PC-3 (cell line): ENCODE results near the gene TECPR2. TPM values are rescaled to one million over a fixed set of nuclear protein-coding genes. Genes with fewer than 3 reads are reported as not detected.
A peak's percentile ranks its signal among the peaks of the same experiment; 100 is the strongest.

ENCODE experiments used
- ATAC-seq: fragments of 200-7000 bp; cut with Tn5 transposase; 2 replicates; pipeline ENCODE4 v1.9.1; 2020; ENCODE audit warnings: mild to moderate bottlenecking, moderate library complexity
- Bru-seq: library from RNA; stranded (reverse); fragments of 400-500 nt; gene quantifications from one replicate; lab custom pipeline; 2021; lab: Mats Ljungman, UMichigan
- BruChase-seq, 2 experiments: library from RNA; stranded (reverse); fragments of 400-500 nt; gene quantifications; one replicate each; lab custom pipeline; 2021; lab: Mats Ljungman, UMichigan
- BruUV-seq: library from RNA; stranded (reverse); fragments of 400-500 nt; replicated peaks from 2 replicates; lab custom pipeline; 2021; lab: Mats Ljungman, UMichigan
- CTCF ChIA-PET: fragments of 300-600 bp; sonication (Branson Sonifier 250); formaldehyde crosslinking; loops from one replicate; lab custom pipeline; 2022; ENCODE audit warnings: antibody characterized with exemption; lab: Charles Lee
- POLR2A ChIA-PET: fragments of 300-600 bp; sonication (Branson Sonifier 250); formaldehyde crosslinking; loops from one replicate; lab custom pipeline; 2022; ENCODE audit warnings: antibody characterized with exemption; ENCODE audit not compliant: unreplicated experiment; lab: Charles Lee
- DNase-seq: peaks from one replicate; pipeline ENCODE4 v3.0.0-alpha.2; 2015
- H2AFZ ChIP-seq: fragments of 300-600 bp; sonication (generic); 2 replicates; pipeline ENCODE4 v1.6.0; 2016; ENCODE audit warnings: antibody characterized with exemption, low read length
- H3F3A ChIP-seq: fragments of 300-600 bp; sonication (generic); one replicate; pipeline ENCODE4 v1.6.0; 2017; ENCODE audit warnings: antibody characterized with exemption, low read length, control low read depth, mild to moderate bottlenecking; ENCODE audit not compliant: unreplicated experiment
- H3K27ac ChIP-seq: fragments of 300-600 bp; sonication (generic); 2 replicates; pipeline ENCODE4 v1.5.1; 2016; ENCODE audit warnings: mild to moderate bottlenecking, low read length
- H3K27me3 ChIP-seq: fragments of 300-600 bp; sonication (generic); 2 replicates; pipeline ENCODE4 v1.6.1; 2016; ENCODE audit warnings: low read length, mixed read lengths
- H3K36me3 ChIP-seq: fragments of 300-600 bp; sonication (generic); 2 replicates; pipeline ENCODE4 v1.6.1; 2016; ENCODE audit warnings: low read depth, mixed run types, low read length, mixed read lengths
- H3K4me1 ChIP-seq: fragments of 300-600 bp; sonication (generic); 2 replicates; pipeline ENCODE4 v1.5.1; 2016; ENCODE audit warnings: low read length; ENCODE audit not compliant: insufficient read depth
- H3K4me2 ChIP-seq: fragments of 300-600 bp; sonication (generic); 2 replicates; pipeline ENCODE4 v1.6.0; 2016; ENCODE audit warnings: low read length
- H3K4me3 ChIP-seq: fragments of 300-600 bp; sonication (generic); 2 replicates; pipeline ENCODE4 v1.5.1; 2016; ENCODE audit warnings: mild to moderate bottlenecking, low read length, mixed read lengths
- H3K79me2 ChIP-seq: fragments of 300-600 bp; sonication (generic); 2 replicates; pipeline ENCODE4 v1.6.1; 2017; ENCODE audit warnings: low read length, mixed read lengths
- H3K9ac ChIP-seq: fragments of 300-600 bp; sonication (generic); 2 replicates; pipeline ENCODE4 v1.6.0; 2016; ENCODE audit warnings: mild to moderate bottlenecking, low read length
- H3K9me2 ChIP-seq: fragments of 300-600 bp; sonication (generic); replicated peaks from 2 replicates; pipeline ENCODE4 v1.6.1; 2016; ENCODE audit warnings: mixed run types, low read length, mixed read lengths
- H3K9me3 ChIP-seq: fragments of 300-600 bp; sonication (generic); 2 replicates; pipeline ENCODE4 v1.6.1; 2016; ENCODE audit warnings: low read length, mixed read lengths
- H4K20me1 ChIP-seq: fragments of 300-600 bp; sonication (generic); 2 replicates; pipeline ENCODE4 v1.6.1; 2016; ENCODE audit warnings: low read length, mixed read lengths
- EZH2 ChIP-seq: fragments of 300-600 bp; sonication (generic); IDR thresholded peaks from one replicate; pipeline ENCODE4 v1.6.1; 2017; ENCODE audit warnings: antibody characterized with exemption, mild to moderate bottlenecking, low read length; ENCODE audit not compliant: unreplicated experiment
- EZH2phosphoT487 ChIP-seq: fragments of 300-600 bp; sonication (generic); IDR thresholded peaks from 2 replicates; pipeline ENCODE4 v1.6.1; 2018; ENCODE audit warnings: mild to moderate bottlenecking, antibody characterized with exemption, low read length, borderline replicate concordance
- intact Hi-C: fragments of 100-400 bp; cut with micrococcal nuclease; formaldehyde crosslinking; loops from 2 replicates; pipeline ENCODE4 v1.9.0; 2023
- long read RNA-seq: library from polyadenylated mRNA; unstranded; transcript quantifications from one replicate; pipeline ENCODE4 v2.0.0, GENCODE V29; 2021; ENCODE audit not compliant: unreplicated experiment
- total RNA-seq: library from RNA; depleted of rRNA; stranded (reverse); fragments of >200 nt; gene quantifications from 2 replicates; pipeline ENCODE4 v1.2.3, GENCODE V29; 2014; rRNA removed
- TF ChIP-seq, protein P1 (sequence below): fragments of 300-600 bp; sonication (generic); conservative IDR thresholded peaks from 2 replicates; pipeline ENCODE4 v1.5.1; 2017; ENCODE audit warnings: antibody characterized with exemption, low read depth, mild to moderate bottlenecking, low read length

The TECPR2 gene, protein sequence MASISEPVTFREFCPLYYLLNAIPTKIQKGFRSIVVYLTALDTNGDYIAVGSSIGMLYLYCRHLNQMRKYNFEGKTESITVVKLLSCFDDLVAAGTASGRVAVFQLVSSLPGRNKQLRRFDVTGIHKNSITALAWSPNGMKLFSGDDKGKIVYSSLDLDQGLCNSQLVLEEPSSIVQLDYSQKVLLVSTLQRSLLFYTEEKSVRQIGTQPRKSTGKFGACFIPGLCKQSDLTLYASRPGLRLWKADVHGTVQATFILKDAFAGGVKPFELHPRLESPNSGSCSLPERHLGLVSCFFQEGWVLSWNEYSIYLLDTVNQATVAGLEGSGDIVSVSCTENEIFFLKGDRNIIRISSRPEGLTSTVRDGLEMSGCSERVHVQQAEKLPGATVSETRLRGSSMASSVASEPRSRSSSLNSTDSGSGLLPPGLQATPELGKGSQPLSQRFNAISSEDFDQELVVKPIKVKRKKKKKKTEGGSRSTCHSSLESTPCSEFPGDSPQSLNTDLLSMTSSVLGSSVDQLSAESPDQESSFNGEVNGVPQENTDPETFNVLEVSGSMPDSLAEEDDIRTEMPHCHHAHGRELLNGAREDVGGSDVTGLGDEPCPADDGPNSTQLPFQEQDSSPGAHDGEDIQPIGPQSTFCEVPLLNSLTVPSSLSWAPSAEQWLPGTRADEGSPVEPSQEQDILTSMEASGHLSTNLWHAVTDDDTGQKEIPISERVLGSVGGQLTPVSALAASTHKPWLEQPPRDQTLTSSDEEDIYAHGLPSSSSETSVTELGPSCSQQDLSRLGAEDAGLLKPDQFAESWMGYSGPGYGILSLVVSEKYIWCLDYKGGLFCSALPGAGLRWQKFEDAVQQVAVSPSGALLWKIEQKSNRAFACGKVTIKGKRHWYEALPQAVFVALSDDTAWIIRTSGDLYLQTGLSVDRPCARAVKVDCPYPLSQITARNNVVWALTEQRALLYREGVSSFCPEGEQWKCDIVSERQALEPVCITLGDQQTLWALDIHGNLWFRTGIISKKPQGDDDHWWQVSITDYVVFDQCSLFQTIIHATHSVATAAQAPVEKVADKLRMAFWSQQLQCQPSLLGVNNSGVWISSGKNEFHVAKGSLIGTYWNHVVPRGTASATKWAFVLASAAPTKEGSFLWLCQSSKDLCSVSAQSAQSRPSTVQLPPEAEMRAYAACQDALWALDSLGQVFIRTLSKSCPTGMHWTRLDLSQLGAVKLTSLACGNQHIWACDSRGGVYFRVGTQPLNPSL (N-terminal part only)
- total RNA-seq: 15.7 and 16.7 TPM in 2 replicates
- Bru-seq, nascent RNA: percentile 62 among the genes with signal in this experiment
- percentile 63 among the genes with signal in this experiment for BruChase-seq, experiment 1, labeled RNA remaining after a 6-hour chase
- percentile 61 among the genes with signal in this experiment for BruChase-seq, experiment 2, labeled RNA remaining after a 2-hour chase
- long read RNA-seq, partial matches to known transcripts: 29 of 33 reads
- long read RNA-seq, other reads (novel, unspliced or antisense): 3 of 33 reads

DNA sequence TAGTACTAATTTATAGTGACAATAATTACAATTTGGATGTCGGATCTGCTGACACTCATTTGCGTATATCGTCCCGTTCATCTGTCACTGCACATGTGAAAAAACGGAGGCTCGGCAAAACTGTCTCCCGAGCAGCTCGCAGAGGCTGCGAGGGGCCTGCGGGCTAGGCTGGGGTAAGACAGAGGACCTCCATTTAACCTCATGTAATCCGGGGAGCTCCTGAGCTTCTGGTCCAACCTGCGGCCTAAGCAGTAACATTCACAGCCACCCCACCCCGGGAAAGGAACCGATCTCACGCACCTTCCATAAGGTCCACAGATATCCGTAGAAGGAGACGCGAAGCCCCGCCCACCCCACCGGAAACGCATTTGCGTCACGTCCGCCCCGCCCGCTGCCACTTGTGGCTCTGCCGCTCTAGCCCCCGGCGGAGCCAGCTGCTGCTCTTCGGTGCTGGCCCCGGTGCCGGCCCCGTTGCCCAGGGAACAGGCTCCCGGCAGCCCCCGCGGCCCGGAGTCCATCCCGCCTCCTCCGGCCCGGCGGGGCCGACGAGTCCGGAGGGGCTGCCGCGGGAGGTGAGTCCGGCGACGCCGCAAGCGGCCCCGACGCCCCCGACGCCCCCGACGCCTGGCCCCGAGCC lies at the start of gene TECPR2, which contains the start of gene CINP:
Gene TECPR2, plus strand, starts transcription at position 397 of the 637 bp plus-strand sequence. CDS start 13,781 bp downstream, outside the sequence.
Gene CINP, minus strand, starts transcription at position 346 of the 637 bp plus-strand sequence. Its CDS starts 39 bp downstream, at position 307.
- peak within 1 kb of the TSS; percentile 95 for H3K4me2 ChIP-seq
- ChIA-PET POLR2A (no interaction called here), CTCF (interaction anchor here (0.6 kb wide), 1 partner anchor 316 kb away, joined by 3 read pairs; no protein-coding TSS in a partner anchor)

DNA sequence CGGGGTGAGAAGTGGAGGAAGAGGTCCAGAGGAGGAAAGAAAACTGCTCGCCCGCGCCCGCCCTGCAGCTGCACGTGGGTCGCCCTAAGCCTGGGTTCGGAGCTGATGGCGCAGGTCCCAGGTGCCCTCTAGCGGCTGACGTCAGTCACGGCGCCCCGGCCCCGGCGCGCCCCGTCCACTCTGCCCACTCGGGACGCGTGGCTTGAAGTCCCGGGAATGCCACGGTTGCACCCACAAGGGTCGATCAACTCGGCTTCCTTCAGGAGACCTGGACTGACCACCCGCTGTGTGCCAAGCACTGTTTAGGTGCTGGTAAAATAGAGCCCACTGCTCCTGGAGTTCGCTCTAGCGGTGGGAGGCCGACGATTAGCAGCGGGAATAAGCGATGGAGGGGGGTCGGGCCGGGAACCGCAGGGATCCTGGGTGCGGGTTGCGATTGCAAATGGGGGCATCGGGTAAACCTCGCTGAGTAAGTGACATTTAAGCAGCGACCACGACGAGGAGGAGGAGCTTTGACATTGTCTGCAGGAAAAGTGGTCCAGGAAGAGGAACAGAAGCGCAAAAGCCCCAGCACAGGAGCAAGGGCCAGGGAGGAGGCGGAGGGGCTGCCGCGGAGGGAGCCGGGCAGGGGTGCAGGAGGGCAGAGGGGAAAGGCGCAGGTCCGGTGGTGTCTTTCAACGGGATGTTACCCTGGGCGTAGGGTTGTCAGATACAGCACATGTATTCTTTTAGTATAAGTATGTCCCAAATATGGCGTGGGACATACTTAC lies 48.3 kb upstream of the TECPR2 start:
- Histone ChIP-seq H3K4me2 (peak overlapping the region; percentile 91), H3K36me3 (no peaks in the 10 kb centered on the region), H3K4me3 (peak overlapping the region; percentile 67), H3K79me2 (peaks cover 19% of the 10 kb centered on the region), H2AFZ (peak overlapping the region; percentile 95), H3K27ac (peak overlapping the region; percentile 57), H3K9ac (peak overlapping the region; percentile 73), H3K9me2 (no peaks in the 10 kb centered on the region), H3K27me3 (no peaks in the 10 kb centered on the region), H3K4me1 (peaks cover 48% of the 10 kb centered on the region), H3F3A (no peaks in the 10 kb centered on the region), H4K20me1 (no peaks in the 10 kb centered on the region), H3K9me3 (no peaks in the 10 kb centered on the region)
- TF ChIP-seq, protein P1, sequence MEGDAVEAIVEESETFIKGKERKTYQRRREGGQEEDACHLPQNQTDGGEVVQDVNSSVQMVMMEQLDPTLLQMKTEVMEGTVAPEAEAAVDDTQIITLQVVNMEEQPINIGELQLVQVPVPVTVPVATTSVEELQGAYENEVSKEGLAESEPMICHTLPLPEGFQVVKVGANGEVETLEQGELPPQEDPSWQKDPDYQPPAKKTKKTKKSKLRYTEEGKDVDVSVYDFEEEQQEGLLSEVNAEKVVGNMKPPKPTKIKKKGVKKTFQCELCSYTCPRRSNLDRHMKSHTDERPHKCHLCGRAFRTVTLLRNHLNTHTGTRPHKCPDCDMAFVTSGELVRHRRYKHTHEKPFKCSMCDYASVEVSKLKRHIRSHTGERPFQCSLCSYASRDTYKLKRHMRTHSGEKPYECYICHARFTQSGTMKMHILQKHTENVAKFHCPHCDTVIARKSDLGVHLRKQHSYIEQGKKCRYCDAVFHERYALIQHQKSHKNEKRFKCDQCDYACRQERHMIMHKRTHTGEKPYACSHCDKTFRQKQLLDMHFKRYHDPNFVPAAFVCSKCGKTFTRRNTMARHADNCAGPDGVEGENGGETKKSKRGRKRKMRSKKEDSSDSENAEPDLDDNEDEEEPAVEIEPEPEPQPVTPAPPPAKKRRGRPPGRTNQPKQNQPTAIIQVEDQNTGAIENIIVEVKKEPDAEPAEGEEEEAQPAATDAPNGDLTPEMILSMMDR: peak; percentile 98
- no peak for TF ChIP-seq EZH2
- ATAC-seq: peak; percentile 43
- BruUV-seq: no TSS peak
- CTCF ChIA-PET: interaction anchor here (0.6 to 1.5 kb wide), 7 partner anchors 9 to 215 kb away, joined by 3 to 9 read pairs (median 4); partner anchors contain the start of gene MOK
- DNase-seq: peak; percentile 78
- POLR2A ChIA-PET: interaction anchor here (0.6 kb wide), 1 partner anchor 100 kb away, joined by 5 read pairs; no protein-coding TSS in a partner anchor
- intact Hi-C loops: loop anchor here (1.0 to 10.0 kb wide), 6 partner anchors 79 to 342 kb away; partner anchors contain the start of gene WDR20

More for the DNA sequence above, at the start of gene TECPR2, which contains the start of gene CINP:
- peak; percentile 95 for ATAC-seq
- Histone ChIP-seq H3K79me2 (peaks cover 42% of the 10 kb centered on the region), H2AFZ (peak within 1 kb of the TSS; percentile 91), H3K4me1 (peaks cover 17% of the 10 kb centered on the region), H3K9me3 (no peaks in the 10 kb centered on the region), H3K27me3 (no peaks in the 10 kb centered on the region), H3K27ac (peak within 1 kb of the TSS; percentile 62), H3K4me3 (peak within 1 kb of the TSS; percentile 81), H3K9me2 (no peaks in the 10 kb centered on the region), H3K36me3 (0 out of 2 replicates have a peak, but pooled peaks cover 4% of the 10 kb centered on the region), H3F3A (no peaks in the 10 kb centered on the region), H4K20me1 (no peaks in the 10 kb centered on the region), H3K9ac (peak within 1 kb of the TSS; percentile 92)
- DNase-seq: peak; percentile 96
- BruUV-seq: no TSS peak
- no peak for TF ChIP-seq EZH2
- TF ChIP-seq, protein P1: no peak
- no peak for TF ChIP-seq EZH2phosphoT487
- intact Hi-C loops: no loop called here
